Measurements from ENCODE around the gene RPL7A. TPM values are rescaled to one million over a fixed set of nuclear protein-coding genes. Genes with fewer than 3 reads are reported as not detected.
"Not testable (repeated sequence)": the region's sequence is repeated elsewhere in the genome, so short reads cannot be mapped to it uniquely, and the experiment has no call there.

RPL7A gene
- 3,120 TPM for polyA plus RNA-seq (2013, experiment 1 of 4)
- 3,038 TPM for polyA plus RNA-seq (2013, experiment 2 of 4)
- polyA plus RNA-seq (2013, experiment 3 of 4) = 2,837 TPM
- 3,214 TPM for polyA plus RNA-seq (2013, experiment 4 of 4)

DNA sequence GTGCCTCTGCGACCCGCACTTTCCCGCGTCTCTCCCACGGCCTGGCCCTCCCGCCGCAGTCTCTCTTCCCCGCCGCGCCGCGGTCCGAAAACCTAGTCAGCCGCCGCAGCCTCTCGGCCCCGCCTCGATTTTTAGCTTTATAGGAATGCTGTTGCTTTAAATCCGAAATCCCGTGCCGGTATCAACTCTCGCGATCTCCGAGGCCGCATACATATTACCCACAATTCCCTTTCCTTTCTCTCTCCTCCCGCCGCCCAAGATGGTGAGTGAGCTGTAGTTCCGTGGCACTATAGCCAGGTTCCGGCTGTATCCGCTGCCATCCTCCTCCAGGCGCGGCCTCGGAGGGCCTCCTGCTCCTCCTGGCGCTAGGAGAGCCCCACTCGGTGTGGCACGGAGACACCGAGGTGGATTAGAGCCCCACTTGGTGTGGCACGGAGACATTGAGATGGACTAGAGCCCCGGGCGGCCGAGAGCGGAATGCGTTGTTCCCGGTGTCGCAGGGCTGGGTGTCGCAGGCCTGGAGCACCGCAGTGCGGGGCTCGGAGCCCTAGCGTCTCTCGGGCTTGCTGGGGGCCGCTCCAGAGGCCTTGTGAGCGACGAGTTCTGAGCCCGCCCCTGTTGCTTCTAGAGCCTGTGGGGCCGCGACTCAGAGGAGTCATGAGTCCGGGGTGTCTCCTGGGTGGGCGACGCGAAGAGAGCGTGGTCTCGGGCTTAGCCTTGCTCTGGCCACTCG lies at the start of gene RPL7A, which contains the start of gene MED22:
Gene RPL7A, plus strand, starts transcription at position 234 of the 733 bp plus-strand sequence. Its CDS starts 26 bp downstream, at position 260.
Gene MED22, minus strand, starts transcription at position 147 of the 733 bp plus-strand sequence. CDS start 1,469 bp downstream, outside the sequence.
- Histone ChIP-seq H3K27me3 (ENCODE audit: control insufficient read depth, insufficient read depth, low read length, poor library complexity, severe bottlenecking) (no peaks in the 10 kb centered on the region), H3K36me3 (ENCODE audit: control insufficient read depth, insufficient read depth, low read length) (peaks cover 51% of the 10 kb centered on the region), H3K4me1 (ENCODE audit: control insufficient read depth, insufficient read depth, low read length) (peaks cover 7% of the 10 kb centered on the region), H3K4me3 (ENCODE audit: insufficient read depth, low read depth, low read length) (peak within 1 kb of the TSS; percentile 98), H3K9me3 (ENCODE audit: control insufficient read depth, low read length) (no peaks in the 10 kb centered on the region), H3K27ac (ENCODE audit: insufficient read depth, low read depth, low read length, poor library complexity, severe bottlenecking) (peak within 1 kb of the TSS; percentile 87)
- 0% methylated on average over 64 of the region's 64 CpGs for WGBS, 2 experiments

DNA sequence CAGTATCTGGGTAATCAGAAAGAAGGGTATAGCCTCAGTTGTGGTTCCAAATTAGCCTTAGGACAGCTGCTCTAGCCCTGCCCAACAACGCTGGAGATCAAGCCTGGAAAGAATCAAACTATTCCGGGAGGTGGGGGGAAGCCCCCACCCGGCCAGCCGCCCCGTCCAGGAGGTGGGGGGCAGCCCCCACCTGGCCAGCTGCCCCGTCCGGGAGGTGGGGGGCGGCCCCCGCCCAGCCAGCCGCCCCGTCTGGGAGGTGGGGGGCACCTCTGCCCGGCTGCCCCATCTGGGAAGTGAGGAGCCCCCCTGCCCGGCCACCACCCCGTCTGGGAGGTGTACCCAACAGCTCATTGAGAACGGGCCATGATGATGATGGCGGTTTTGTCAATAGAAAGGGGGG lies 48.0 kb upstream of the RPL7A start:
- not testable (repeated sequence) for H3K27me3 ChIP-seq (ENCODE audit: control insufficient read depth, insufficient read depth, low read length, poor library complexity, severe bottlenecking); H3K9me3 ChIP-seq (ENCODE audit: control insufficient read depth, low read length); H3K36me3 ChIP-seq (ENCODE audit: control insufficient read depth, insufficient read depth, low read length); H3K4me3 ChIP-seq (ENCODE audit: insufficient read depth, low read depth, low read length); H3K4me1 ChIP-seq (ENCODE audit: control insufficient read depth, insufficient read depth, low read length); H3K27ac ChIP-seq (ENCODE audit: insufficient read depth, low read depth, low read length, poor library complexity, severe bottlenecking)
- 87 to 88% methylated on average over 16 of the region's 16 CpGs for WGBS, 2 experiments

DNA sequence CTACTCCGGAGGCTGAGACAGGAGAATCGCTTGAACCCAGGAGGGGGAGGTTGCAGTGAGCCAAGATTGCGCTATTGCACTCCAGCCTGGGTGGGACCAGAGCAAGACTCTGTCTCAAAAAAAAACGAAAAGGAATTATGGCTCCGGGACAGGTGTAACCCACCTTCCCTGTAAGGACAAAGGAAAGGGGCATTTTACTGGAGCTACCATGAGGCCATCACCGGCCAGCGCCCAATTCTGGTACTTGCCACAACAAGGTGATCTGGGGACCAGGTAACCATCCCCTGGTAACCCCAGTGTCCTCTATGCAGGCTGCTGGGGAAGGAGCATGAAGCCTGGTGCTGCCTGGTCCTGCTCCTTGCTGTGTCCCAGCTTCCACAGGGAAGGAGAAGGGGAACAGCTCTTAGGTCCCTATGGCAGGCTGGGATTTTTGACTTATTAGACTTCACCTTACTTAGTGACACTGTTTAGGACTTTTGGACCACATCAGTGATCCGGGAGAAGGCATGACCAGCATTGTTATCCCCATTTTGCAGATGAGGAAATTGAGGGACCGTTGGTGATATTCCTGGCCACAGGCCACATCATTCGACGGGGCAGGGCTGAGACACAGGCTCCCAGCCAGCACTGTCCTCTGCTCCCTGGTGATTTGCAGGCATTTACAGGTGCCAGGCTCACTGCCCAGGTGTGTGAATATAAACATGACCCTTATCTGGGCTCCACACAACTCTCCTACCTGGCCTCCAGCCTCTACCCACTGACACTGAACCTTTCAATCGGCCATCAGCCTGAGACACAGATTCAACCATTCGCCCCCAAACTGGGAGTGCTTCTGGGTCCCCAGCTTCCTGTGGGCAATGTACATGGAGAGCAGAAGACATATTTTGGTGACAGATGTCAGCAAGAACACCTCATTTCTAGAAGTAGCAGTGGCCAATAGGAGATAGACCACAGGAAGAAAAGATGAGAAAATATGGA lies 46.5 kb upstream of the RPL7A start:
- H3K9me3 ChIP-seq (ENCODE audit: control insufficient read depth, low read length) = no peaks in the 10 kb centered on the region
- no peaks in the 10 kb centered on the region for H3K27me3 ChIP-seq (ENCODE audit: control insufficient read depth, insufficient read depth, low read length, poor library complexity, severe bottlenecking)
- no peak overlapping the region for H3K27ac ChIP-seq (ENCODE audit: insufficient read depth, low read depth, low read length, poor library complexity, severe bottlenecking)
- peaks cover 3% of the 10 kb centered on the region for H3K4me1 ChIP-seq (ENCODE audit: control insufficient read depth, insufficient read depth, low read length)
- no peak overlapping the region for H3K4me3 ChIP-seq (ENCODE audit: insufficient read depth, low read depth, low read length)
- no peaks in the 10 kb centered on the region for H3K36me3 ChIP-seq (ENCODE audit: control insufficient read depth, insufficient read depth, low read length)
- WGBS, 2 experiments = 93 to 94% methylated on average over 13 of the region's 13 CpGs

DNA sequence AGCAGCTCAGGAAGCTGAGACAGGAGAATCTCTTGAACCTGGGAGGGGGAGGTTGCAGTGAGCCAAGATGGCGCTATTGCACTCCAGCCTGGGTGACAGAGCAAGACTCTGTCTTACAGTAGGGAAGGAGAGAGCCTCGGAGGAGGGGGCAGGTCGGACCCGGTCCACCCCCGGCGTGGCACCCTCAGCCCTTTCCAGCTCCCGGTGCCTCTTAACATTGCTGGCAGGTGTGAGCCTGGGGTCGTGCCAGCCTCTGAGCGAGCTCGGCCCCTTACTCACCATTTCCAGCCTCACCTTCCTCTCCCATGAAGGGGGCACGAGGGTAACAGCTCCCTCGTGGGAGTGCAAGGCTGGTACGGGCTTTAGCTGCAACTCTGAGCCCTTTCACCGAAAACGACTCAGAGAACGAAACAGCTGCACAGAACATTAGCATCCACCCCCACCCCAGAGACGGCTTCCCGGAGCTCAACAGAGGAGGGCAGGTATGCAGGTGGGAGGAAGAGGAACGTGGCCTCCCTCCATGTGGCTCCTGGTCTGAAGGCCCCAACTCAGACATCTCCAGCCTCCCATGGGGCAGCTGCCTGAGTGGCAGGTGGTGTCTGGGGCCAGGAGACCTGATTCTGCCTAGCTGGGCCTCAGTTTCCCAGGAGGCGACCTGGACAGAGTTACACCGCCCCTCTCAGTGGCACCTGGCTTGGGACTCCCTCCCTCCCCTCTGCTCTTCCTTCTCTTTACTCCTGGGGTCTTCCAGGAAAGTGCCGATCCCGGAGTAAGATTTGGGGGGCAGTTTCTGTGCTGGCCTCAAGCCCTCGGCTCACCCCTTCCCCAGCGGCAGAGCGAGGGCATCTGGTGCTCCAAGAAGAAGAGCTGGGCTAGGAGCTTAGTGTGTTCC lies 44.5 kb upstream of the RPL7A start:
- Histone ChIP-seq H3K27ac (ENCODE audit: insufficient read depth, low read depth, low read length, poor library complexity, severe bottlenecking) (no peak overlapping the region), H3K4me1 (ENCODE audit: control insufficient read depth, insufficient read depth, low read length) (peaks cover 3% of the 10 kb centered on the region), H3K36me3 (ENCODE audit: control insufficient read depth, insufficient read depth, low read length) (no peaks in the 10 kb centered on the region), H3K9me3 (ENCODE audit: control insufficient read depth, low read length) (no peaks in the 10 kb centered on the region), H3K4me3 (ENCODE audit: insufficient read depth, low read depth, low read length) (no peak overlapping the region), H3K27me3 (ENCODE audit: control insufficient read depth, insufficient read depth, low read length, poor library complexity, severe bottlenecking) (no peaks in the 10 kb centered on the region)
- 83 to 85% methylated on average over 26 of the region's 26 CpGs for WGBS, 2 experiments

DNA sequence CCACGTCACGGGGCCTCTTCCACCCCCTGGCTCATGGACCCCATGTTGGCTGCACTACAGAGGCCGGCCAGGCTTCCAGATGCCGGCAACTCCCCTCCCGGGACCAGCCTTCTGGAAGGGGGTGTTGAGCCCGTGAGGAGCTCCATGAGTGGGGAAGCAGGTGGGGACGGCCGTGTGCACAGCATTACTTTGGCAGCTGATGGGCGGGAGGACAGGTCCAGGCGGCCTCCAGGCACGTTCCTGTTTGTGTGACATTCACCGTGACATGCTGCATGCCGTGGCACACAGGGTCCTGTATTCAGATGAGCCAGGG lies 43.9 kb upstream of the RPL7A start:
- Histone ChIP-seq H3K4me3 (ENCODE audit: insufficient read depth, low read depth, low read length) (no peak overlapping the region), H3K36me3 (ENCODE audit: control insufficient read depth, insufficient read depth, low read length) (no peaks in the 10 kb centered on the region), H3K9me3 (ENCODE audit: control insufficient read depth, low read length) (no peaks in the 10 kb centered on the region), H3K4me1 (ENCODE audit: control insufficient read depth, insufficient read depth, low read length) (peaks cover 3% of the 10 kb centered on the region), H3K27me3 (ENCODE audit: control insufficient read depth, insufficient read depth, low read length, poor library complexity, severe bottlenecking) (no peaks in the 10 kb centered on the region), H3K27ac (ENCODE audit: insufficient read depth, low read depth, low read length, poor library complexity, severe bottlenecking) (no peak overlapping the region)
- WGBS, 2 experiments = 84 to 86% methylated on average over 13 of the region's 13 CpGs

DNA sequence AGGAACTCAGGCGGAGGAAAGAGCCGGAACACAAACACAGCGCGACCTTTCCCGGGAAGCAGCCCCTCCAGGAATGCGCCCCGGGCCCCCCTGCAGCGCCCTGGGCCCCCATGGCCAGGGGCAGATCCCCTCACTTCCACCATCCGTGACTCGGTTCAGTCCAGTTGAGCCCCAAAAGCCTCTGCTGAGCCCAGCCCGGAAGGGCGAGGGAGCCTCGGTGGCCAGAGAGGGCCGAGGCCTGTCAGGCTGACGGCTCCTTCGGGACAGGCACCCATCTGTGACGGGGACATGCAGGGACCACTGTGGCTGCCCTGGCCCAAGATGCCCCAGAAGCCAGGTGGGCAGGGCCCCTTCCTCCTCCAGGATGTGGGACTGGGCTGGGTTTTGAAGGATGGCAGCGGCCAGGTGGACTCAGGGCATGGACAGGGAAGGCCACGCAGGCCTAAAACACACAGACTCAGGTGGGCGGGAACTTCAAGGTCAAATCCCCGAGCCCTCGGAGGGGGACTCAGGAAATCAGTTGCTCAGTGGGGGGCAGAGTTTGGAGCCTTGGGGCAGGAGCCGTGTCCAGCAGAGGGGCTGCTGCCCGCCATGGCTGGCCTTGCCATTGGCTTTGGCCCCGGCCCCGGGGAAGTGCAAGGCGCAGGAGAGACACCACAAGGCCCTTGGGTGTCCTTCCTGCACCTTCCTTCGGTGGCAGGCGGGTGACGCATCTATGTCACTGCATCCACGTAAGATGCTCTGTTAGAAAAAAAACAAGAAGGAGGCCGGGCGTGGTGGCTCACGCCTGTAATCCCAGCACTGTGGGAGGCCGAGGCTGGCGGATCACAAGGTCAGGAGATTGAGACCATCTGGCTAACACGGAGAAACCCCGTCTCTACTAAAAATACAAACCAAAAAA lies 43.3 kb upstream of the RPL7A start:
- peaks cover 3% of the 10 kb centered on the region for H3K4me1 ChIP-seq (ENCODE audit: control insufficient read depth, insufficient read depth, low read length)
- no peaks in the 10 kb centered on the region for H3K36me3 ChIP-seq (ENCODE audit: control insufficient read depth, insufficient read depth, low read length)
- H3K9me3 ChIP-seq (ENCODE audit: control insufficient read depth, low read length) = no peaks in the 10 kb centered on the region
- no peak overlapping the region for H3K4me3 ChIP-seq (ENCODE audit: insufficient read depth, low read depth, low read length)
- no peaks in the 10 kb centered on the region for H3K27me3 ChIP-seq (ENCODE audit: control insufficient read depth, insufficient read depth, low read length, poor library complexity, severe bottlenecking)
- no peak overlapping the region for H3K27ac ChIP-seq (ENCODE audit: insufficient read depth, low read depth, low read length, poor library complexity, severe bottlenecking)
- WGBS, 2 experiments = 92 to 95% methylated on average over 38 of the region's 38 CpGs

DNA sequence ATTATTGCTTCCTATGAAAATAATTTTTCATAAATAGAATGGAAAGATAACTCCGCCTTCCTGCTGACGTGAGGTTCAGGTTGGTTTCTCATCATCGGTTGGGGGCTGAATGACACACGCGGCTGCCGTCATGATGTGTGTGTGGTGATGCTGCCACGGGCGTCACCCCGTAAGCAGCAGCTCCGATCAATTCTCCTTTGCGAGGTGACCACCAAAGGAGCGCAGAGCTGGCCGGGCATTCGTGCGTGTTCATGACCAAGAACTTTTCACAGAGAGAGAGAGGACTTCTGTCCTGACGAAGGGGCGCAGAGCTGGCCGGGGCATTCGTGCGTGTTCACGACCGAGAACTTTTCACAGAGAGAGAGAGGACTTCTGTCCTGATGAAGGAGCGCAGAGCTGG lies 42.3 kb upstream of the RPL7A start:
- no peaks in the 10 kb centered on the region for H3K4me1 ChIP-seq (ENCODE audit: control insufficient read depth, insufficient read depth, low read length)
- no peak overlapping the region for H3K27ac ChIP-seq (ENCODE audit: insufficient read depth, low read depth, low read length, poor library complexity, severe bottlenecking)
- no peak overlapping the region for H3K4me3 ChIP-seq (ENCODE audit: insufficient read depth, low read depth, low read length)
- no peaks in the 10 kb centered on the region for H3K27me3 ChIP-seq (ENCODE audit: control insufficient read depth, insufficient read depth, low read length, poor library complexity, severe bottlenecking)
- no peaks in the 10 kb centered on the region for H3K9me3 ChIP-seq (ENCODE audit: control insufficient read depth, low read length)
- no peaks in the 10 kb centered on the region for H3K36me3 ChIP-seq (ENCODE audit: control insufficient read depth, insufficient read depth, low read length)
- 79 to 82% methylated on average over 23 of the region's 23 CpGs for WGBS, 2 experiments

DNA sequence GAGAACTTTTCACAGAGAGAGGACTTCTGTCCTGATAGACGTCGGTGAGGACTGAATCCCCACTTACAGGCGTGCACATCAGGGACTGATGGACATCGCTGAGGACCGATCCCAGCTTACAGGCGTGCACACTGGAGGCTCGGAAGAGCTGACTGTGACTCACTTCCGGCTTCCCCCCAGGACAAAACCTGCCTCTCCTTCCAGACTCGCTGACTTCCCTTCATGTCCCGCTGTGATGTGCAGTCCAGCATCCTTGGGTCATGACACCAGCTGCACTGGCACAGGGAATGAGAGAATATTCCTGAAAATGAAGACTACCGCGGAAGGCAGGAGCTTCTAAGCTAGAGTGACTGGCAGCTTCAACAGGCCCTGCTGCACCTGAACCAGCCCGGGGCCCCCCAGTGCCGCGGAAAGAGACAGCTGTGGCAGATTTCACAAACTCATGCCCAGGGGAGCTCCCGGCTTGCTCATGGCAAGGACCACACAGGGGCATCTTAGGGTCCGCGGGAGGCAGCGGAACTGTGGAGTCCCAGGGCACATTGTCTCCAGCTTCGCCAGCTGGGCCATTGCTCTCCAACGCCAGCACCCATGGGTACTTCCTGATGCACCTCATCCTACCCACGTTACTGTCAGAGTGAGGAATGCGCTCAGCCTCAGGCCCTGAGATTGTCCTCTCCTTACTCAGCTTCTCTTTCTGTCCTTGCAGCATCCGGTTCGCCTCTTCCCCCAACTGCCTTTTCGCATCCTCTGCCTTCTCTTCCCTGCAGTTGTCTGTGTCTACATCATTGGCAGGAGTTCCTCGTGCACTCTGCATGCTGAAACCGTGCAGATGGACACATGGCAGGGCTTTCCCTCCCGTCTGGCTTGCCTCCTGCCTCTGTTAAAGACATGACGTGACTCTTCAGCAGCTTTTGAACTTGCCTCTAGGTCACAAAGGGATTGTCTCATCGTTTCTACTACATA lies 41.5 kb upstream of the RPL7A start:
- H3K27me3 ChIP-seq (ENCODE audit: control insufficient read depth, insufficient read depth, low read length, poor library complexity, severe bottlenecking) = no peaks in the 10 kb centered on the region
- no peaks in the 10 kb centered on the region for H3K4me1 ChIP-seq (ENCODE audit: control insufficient read depth, insufficient read depth, low read length)
- no peaks in the 10 kb centered on the region for H3K9me3 ChIP-seq (ENCODE audit: control insufficient read depth, low read length)
- no peak overlapping the region for H3K4me3 ChIP-seq (ENCODE audit: insufficient read depth, low read depth, low read length)
- no peaks in the 10 kb centered on the region for H3K36me3 ChIP-seq (ENCODE audit: control insufficient read depth, insufficient read depth, low read length)
- 89% methylated on average over 31 of the region's 31 CpGs for WGBS, 2 experiments
- H3K27ac ChIP-seq (ENCODE audit: insufficient read depth, low read depth, low read length, poor library complexity, severe bottlenecking) = no peak overlapping the region
